ENCODE results near the gene RAB9B. TPM values are rescaled to one million over a fixed set of nuclear protein-coding genes. Genes with fewer than 3 reads are reported as not detected.

Gene RAB9B
- total and polyA plus RNA-seq, 2 donors = 1.3 to 1.5 TPM

GRCh38 chrX:103847174-103847870 is 15.3 kb upstream of the RAB9B start:
- Histone ChIP-seq H3K27ac (ENCODE audit: low read depth in 1 of 2, low read length in 1 of 2) (no peak overlapping the region), H3K4me1 (ENCODE audit: control insufficient read depth in 2 of 2, insufficient read depth in 2 of 2, low read length in 2 of 2) (no peaks in the 10 kb centered on the region)
- WGBS = 89% methylated on average over 5 of the region's 5 CpGs

GRCh38 chrX:103846386-103846785 is 14.3 kb upstream of the RAB9B start:
- H3K27ac ChIP-seq (ENCODE audit: low read depth in 1 of 2, low read length in 1 of 2) = no peak overlapping the region
- H3K9me3 ChIP-seq (ENCODE audit: control insufficient read depth in 2 of 2, insufficient read depth in 1 of 2, low read length in 1 of 2) = no peaks in the 10 kb centered on the region
- no peak for DNase-seq (ENCODE audit: low read depth in 6 of 9, low spot score in 9 of 9)
- H3K4me1 ChIP-seq (ENCODE audit: control insufficient read depth in 2 of 2, insufficient read depth in 2 of 2, low read length in 2 of 2) = no peaks in the 10 kb centered on the region
- no peaks in the 10 kb centered on the region for H3K36me3 ChIP-seq (ENCODE audit: control insufficient read depth in 2 of 2, insufficient read depth in 2 of 2, low read length in 1 of 2)
- no peaks in the 10 kb centered on the region for H3K27me3 ChIP-seq (ENCODE audit: control insufficient read depth in 2 of 2, insufficient read depth in 1 of 2, low read length in 1 of 2)
- no peak overlapping the region for H3K4me3 ChIP-seq (ENCODE audit: low read length in 2 of 2)

More at GRCh38 chrX:103847174-103847870, 15.3 kb upstream of the RAB9B start:
- Histone ChIP-seq H3K4me3 (ENCODE audit: low read length in 2 of 2) (no peak overlapping the region), H3K9me3 (ENCODE audit: control insufficient read depth in 2 of 2, insufficient read depth in 1 of 2, low read length in 1 of 2) (no peaks in the 10 kb centered on the region), H3K36me3 (ENCODE audit: control insufficient read depth in 2 of 2, insufficient read depth in 2 of 2, low read length in 1 of 2) (no peaks in the 10 kb centered on the region), H3K27me3 (ENCODE audit: control insufficient read depth in 2 of 2, insufficient read depth in 1 of 2, low read length in 1 of 2) (no peaks in the 10 kb centered on the region)
- no peak for DNase-seq (ENCODE audit: low read depth in 6 of 9, low spot score in 9 of 9)

GRCh38 chrX:103845165-103845653 is 13.2 kb upstream of the RAB9B start:
- 1% methylated on average over 4 of the region's 4 CpGs for WGBS

GRCh38 chrX:103839404-103839803 is 7.3 kb upstream of the RAB9B start:
- WGBS = 94% methylated on average over 1 of the region's 1 CpG
- DNase-seq (ENCODE audit: low read depth in 6 of 9, low spot score in 9 of 9) = no peak
- Histone ChIP-seq H3K27me3 (ENCODE audit: control insufficient read depth in 2 of 2, insufficient read depth in 1 of 2, low read length in 1 of 2) (no peaks in the 10 kb centered on the region), H3K4me3 (ENCODE audit: low read length in 2 of 2) (no peak overlapping the region), H3K9me3 (ENCODE audit: control insufficient read depth in 2 of 2, insufficient read depth in 1 of 2, low read length in 1 of 2) (no peaks in the 10 kb centered on the region), H3K4me1 (ENCODE audit: control insufficient read depth in 2 of 2, insufficient read depth in 2 of 2, low read length in 2 of 2) (no peaks in the 10 kb centered on the region), H3K36me3 (ENCODE audit: control insufficient read depth in 2 of 2, insufficient read depth in 2 of 2, low read length in 1 of 2) (no peaks in the 10 kb centered on the region), H3K27ac (ENCODE audit: low read depth in 1 of 2, low read length in 1 of 2) (no peak overlapping the region)

More at GRCh38 chrX:103845165-103845653, 13.2 kb upstream of the RAB9B start:
- no peaks in the 10 kb centered on the region for H3K36me3 ChIP-seq (ENCODE audit: control insufficient read depth in 2 of 2, insufficient read depth in 2 of 2, low read length in 1 of 2)
- H3K4me1 ChIP-seq (ENCODE audit: control insufficient read depth in 2 of 2, insufficient read depth in 2 of 2, low read length in 2 of 2) = no peaks in the 10 kb centered on the region
- H3K9me3 ChIP-seq (ENCODE audit: control insufficient read depth in 2 of 2, insufficient read depth in 1 of 2, low read length in 1 of 2) = no peaks in the 10 kb centered on the region
- peak in 7 of 9 donors; percentile 9 to 68 (median 21) for DNase-seq (ENCODE audit: low read depth in 6 of 9, low spot score in 9 of 9)
- no peak overlapping the region for H3K27ac ChIP-seq (ENCODE audit: low read depth in 1 of 2, low read length in 1 of 2)
- H3K4me3 ChIP-seq (ENCODE audit: low read length in 2 of 2) = no peak overlapping the region
- H3K27me3 ChIP-seq (ENCODE audit: control insufficient read depth in 2 of 2, insufficient read depth in 1 of 2, low read length in 1 of 2) = no peaks in the 10 kb centered on the region

GRCh38 chrX:103831342-103831802 is 685 bp downstream of the RAB9B start:
- H3K27ac ChIP-seq (ENCODE audit: low read depth in 1 of 2, low read length in 1 of 2) = no peak overlapping the region
- 33% methylated on average over 11 of the region's 11 CpGs for WGBS

GRCh38 chrX:103830848-103831247 is 1.2 kb downstream of the RAB9B start:
- H3K4me1 ChIP-seq (ENCODE audit: control insufficient read depth in 2 of 2, insufficient read depth in 2 of 2, low read length in 2 of 2) = peaks cover 0 to 2% of the 10 kb centered on the region in 2 donors
- 90% methylated on average over 7 of the region's 7 CpGs for WGBS
- no peak for DNase-seq (ENCODE audit: low read depth in 6 of 9, low spot score in 9 of 9)
- no peak overlapping the region for H3K27ac ChIP-seq (ENCODE audit: low read depth in 1 of 2, low read length in 1 of 2)
- H3K36me3 ChIP-seq (ENCODE audit: control insufficient read depth in 2 of 2, insufficient read depth in 2 of 2, low read length in 1 of 2) = no peaks in the 10 kb centered on the region
- peaks cover 0 to 12% of the 10 kb centered on the region in 2 donors for H3K27me3 ChIP-seq (ENCODE audit: control insufficient read depth in 2 of 2, insufficient read depth in 1 of 2, low read length in 1 of 2)
- H3K4me3 ChIP-seq (ENCODE audit: low read length in 2 of 2) = no peak overlapping the region
- H3K9me3 ChIP-seq (ENCODE audit: control insufficient read depth in 2 of 2, insufficient read depth in 1 of 2, low read length in 1 of 2) = no peaks in the 10 kb centered on the region

More at GRCh38 chrX:103831342-103831802, 685 bp downstream of the RAB9B start:
- Histone ChIP-seq H3K4me1 (ENCODE audit: control insufficient read depth in 2 of 2, insufficient read depth in 2 of 2, low read length in 2 of 2) (peaks cover 0 to 2% of the 10 kb centered on the region in 2 donors), H3K9me3 (ENCODE audit: control insufficient read depth in 2 of 2, insufficient read depth in 1 of 2, low read length in 1 of 2) (no peaks in the 10 kb centered on the region), H3K36me3 (ENCODE audit: control insufficient read depth in 2 of 2, insufficient read depth in 2 of 2, low read length in 1 of 2) (no peaks in the 10 kb centered on the region), H3K4me3 (ENCODE audit: low read length in 2 of 2) (peak overlapping the region; percentile 65 to 67), H3K27me3 (ENCODE audit: control insufficient read depth in 2 of 2, insufficient read depth in 1 of 2, low read length in 1 of 2) (peaks cover 0 to 12% of the 10 kb centered on the region in 2 donors)
- DNase-seq (ENCODE audit: low read depth in 6 of 9, low spot score in 9 of 9) = peak in 2 of 9 donors; percentile 2 to 54

- no peaks in the 10 kb centered on the region for H3K9me3 ChIP-seq (ENCODE audit: control insufficient read depth in 2 of 2, insufficient read depth in 1 of 2, low read length in 1 of 2)
- H3K4me3 ChIP-seq (ENCODE audit: low read length in 2 of 2) = no peak overlapping the region
- no peak overlapping the region for H3K27ac ChIP-seq (ENCODE audit: low read depth in 1 of 2, low read length in 1 of 2)
- H3K36me3 ChIP-seq (ENCODE audit: control insufficient read depth in 2 of 2, insufficient read depth in 2 of 2, low read length in 1 of 2) = no peaks in the 10 kb centered on the region
- no peak for DNase-seq (ENCODE audit: low read depth in 6 of 9, low spot score in 9 of 9)
- H3K4me1 ChIP-seq (ENCODE audit: control insufficient read depth in 2 of 2, insufficient read depth in 2 of 2, low read length in 2 of 2) = peaks cover 0 to 2% of the 10 kb centered on the region in 2 donors
- WGBS = 97% methylated on average over 2 of the region's 2 CpGs
- peaks cover 0 to 12% of the 10 kb centered on the region in 2 donors for H3K27me3 ChIP-seq (ENCODE audit: control insufficient read depth in 2 of 2, insufficient read depth in 1 of 2, low read length in 1 of 2)
Measured at GRCh38 chrX:103828529-103828928, 3.5 kb downstream of the RAB9B start.

- 93% methylated on average over 1 of the region's 1 CpG for WGBS
- H3K4me1 ChIP-seq (ENCODE audit: control insufficient read depth in 2 of 2, insufficient read depth in 2 of 2, low read length in 2 of 2) = no peaks in the 10 kb centered on the region
Measured at GRCh38 chrX:103825881-103826280, 6.2 kb downstream of the RAB9B start.

GRCh38 chrX:103823591-103823990 is 8.5 kb downstream of the RAB9B start:
- no peaks in the 10 kb centered on the region for H3K9me3 ChIP-seq (ENCODE audit: control insufficient read depth in 2 of 2, insufficient read depth in 1 of 2, low read length in 1 of 2)

More at GRCh38 chrX:103825881-103826280, 6.2 kb downstream of the RAB9B start:
- Histone ChIP-seq H3K4me3 (ENCODE audit: low read length in 2 of 2) (no peak overlapping the region), H3K27me3 (ENCODE audit: control insufficient read depth in 2 of 2, insufficient read depth in 1 of 2, low read length in 1 of 2) (no peaks in the 10 kb centered on the region), H3K27ac (ENCODE audit: low read depth in 1 of 2, low read length in 1 of 2) (no peak overlapping the region), H3K9me3 (ENCODE audit: control insufficient read depth in 2 of 2, insufficient read depth in 1 of 2, low read length in 1 of 2) (no peaks in the 10 kb centered on the region), H3K36me3 (ENCODE audit: control insufficient read depth in 2 of 2, insufficient read depth in 2 of 2, low read length in 1 of 2) (no peaks in the 10 kb centered on the region)
- DNase-seq (ENCODE audit: low read depth in 6 of 9, low spot score in 9 of 9) = no peak

More at GRCh38 chrX:103823591-103823990, 8.5 kb downstream of the RAB9B start:
- no peak overlapping the region for H3K27ac ChIP-seq (ENCODE audit: low read depth in 1 of 2, low read length in 1 of 2)
- no peak overlapping the region for H3K4me3 ChIP-seq (ENCODE audit: low read length in 2 of 2)
- DNase-seq (ENCODE audit: low read depth in 6 of 9, low spot score in 9 of 9) = no peak
- no peaks in the 10 kb centered on the region for H3K36me3 ChIP-seq (ENCODE audit: control insufficient read depth in 2 of 2, insufficient read depth in 2 of 2, low read length in 1 of 2)
- H3K27me3 ChIP-seq (ENCODE audit: control insufficient read depth in 2 of 2, insufficient read depth in 1 of 2, low read length in 1 of 2) = no peaks in the 10 kb centered on the region
- H3K4me1 ChIP-seq (ENCODE audit: control insufficient read depth in 2 of 2, insufficient read depth in 2 of 2, low read length in 2 of 2) = no peaks in the 10 kb centered on the region

Data from thymus (tissue), 11 donors.